22Rv1 (cell line): ENCODE results near the gene TMEM176A.

ENCODE experiments used
- H3K27ac ChIP-seq: fragments of 450-650 bp; 2 replicates; pipeline ENCODE4 v1.5.1; 2017
- CTCF ChIP-seq: fragments of 450-650 bp; IDR thresholded peaks from 2 replicates; pipeline ENCODE4 v1.5.1; 2017; ENCODE audit warnings: mild to moderate bottlenecking
- ZFX ChIP-seq: fragments of 450-650 bp; IDR thresholded peaks from 2 replicates; pipeline ENCODE4 v1.6.1; 2017; ENCODE audit warnings: antibody characterized with exemption, borderline replicate concordance

The TMEM176A gene

GRCh38 chr7:150788474-150789269, 11.9 kb upstream of the TMEM176A start:
- no peak overlapping the region for H3K27ac ChIP-seq
- TF ChIP-seq CTCF (no peak), ZFX (no peak)

GRCh38 chr7:150790416-150791075, 10.0 kb upstream of the TMEM176A start:
- TF ChIP-seq ZFX (no peak), CTCF (no peak)
- H3K27ac ChIP-seq, result no peak overlapping the region

GRCh38 chr7:150791304-150791703, 9.3 kb upstream of the TMEM176A start:
- TF ChIP-seq CTCF (no peak), ZFX (no peak)
- no peak overlapping the region for H3K27ac ChIP-seq

GRCh38 chr7:150791746-150792452, 8.7 kb upstream of the TMEM176A start:
- TF ChIP-seq ZFX (no peak), CTCF (no peak)
- no peak overlapping the region for H3K27ac ChIP-seq

GRCh38 chr7:150793569-150794238, 6.9 kb upstream of the TMEM176A start:
- TF ChIP-seq CTCF (no peak), ZFX (no peak)
- H3K27ac ChIP-seq, result no peak overlapping the region

GRCh38 chr7:150797661-150798060, 2.9 kb upstream of the TMEM176A start:
- TF ChIP-seq CTCF (no peak), ZFX (no peak)
- no peak overlapping the region for H3K27ac ChIP-seq
